Ascending aorta (tissue), 2 donors: Measurements from ENCODE around the gene TEX101. TPM values are rescaled to one million over a fixed set of nuclear protein-coding genes. Genes with fewer than 3 reads are reported as not detected.

ENCODE experiments used
- DNase-seq, 2 donors: peaks; one replicate each; pipeline ENCODE4 v3.0.0-alpha.2; 2019; ENCODE audit warnings: low spot score in 2 of 2
- H3K27ac ChIP-seq, 2 donors: fragments of 200-600 bp; sonication (generic); one replicate each; pipeline ENCODE4 v1.5.1; 2016 to 2017; ENCODE audit warnings: mild to moderate bottlenecking in 1 of 2
- H3K27me3 ChIP-seq: fragments of 200-600 bp; sonication (generic); one replicate; pipeline ENCODE4 v1.5.1; 2017
- H3K36me3 ChIP-seq, 2 donors: fragments of 200-600 bp; sonication (generic); one replicate each; pipeline ENCODE4 v1.5.1; 2016
- H3K4me1 ChIP-seq, 2 donors: fragments of 200-600 bp; sonication (generic); one replicate each; pipeline ENCODE4 v1.5.1; 2016 to 2017; ENCODE audit warnings: mild to moderate bottlenecking in 1 of 2
- H3K4me3 ChIP-seq, 2 donors: fragments of 200-600 bp; sonication (generic); one replicate each; pipeline ENCODE4 v1.5.1; 2016 to 2017; ENCODE audit warnings: mild to moderate bottlenecking in 1 of 2
- H3K9me3 ChIP-seq, 2 donors: fragments of 200-600 bp; sonication (generic); one replicate each; pipeline ENCODE4 v1.5.1; 2016
- intact Hi-C: fragments of 100-400 bp; cut with DNase I; formaldehyde crosslinking; loops from one replicate; pipeline ENCODE4 v1.15.1; 2023
- total RNA-seq: library from RNA; depleted of rRNA; stranded (reverse); fragments of >200 nt; gene quantifications from one replicate; pipeline ENCODE4 v1.1.0, GENCODE V29; 2016
- TF ChIP-seq, protein P1 (sequence below), 3 experiments: fragments of 200-600 bp in 2 of 3; fragments of 450-650 bp in 1 of 3; sonication (generic) in 2 of 3; IDR thresholded peaks; one replicate each; pipeline ENCODE4 v1.5.1; 2016 to 2019; ENCODE audit warnings: antibody characterized with exemption in 3 of 3, mild to moderate bottlenecking in 1 of 3, moderate library complexity in 1 of 3

TEX101 gene
- total RNA-seq, 1 donor from 2014 or later: not detected

GRCh38 chr19:43395561-43395960, 19.1 kb upstream of the TEX101 start:
- intact Hi-C loops: no loop called here
- Histone ChIP-seq H3K27me3 (no peaks in the 10 kb centered on the region), H3K27ac (no peak overlapping the region), H3K4me3 (no peak overlapping the region), H3K36me3 (no peaks in the 10 kb centered on the region), H3K4me1 (no peaks in the 10 kb centered on the region), H3K9me3 (no peaks in the 10 kb centered on the region)
- TF ChIP-seq, protein P1, sequence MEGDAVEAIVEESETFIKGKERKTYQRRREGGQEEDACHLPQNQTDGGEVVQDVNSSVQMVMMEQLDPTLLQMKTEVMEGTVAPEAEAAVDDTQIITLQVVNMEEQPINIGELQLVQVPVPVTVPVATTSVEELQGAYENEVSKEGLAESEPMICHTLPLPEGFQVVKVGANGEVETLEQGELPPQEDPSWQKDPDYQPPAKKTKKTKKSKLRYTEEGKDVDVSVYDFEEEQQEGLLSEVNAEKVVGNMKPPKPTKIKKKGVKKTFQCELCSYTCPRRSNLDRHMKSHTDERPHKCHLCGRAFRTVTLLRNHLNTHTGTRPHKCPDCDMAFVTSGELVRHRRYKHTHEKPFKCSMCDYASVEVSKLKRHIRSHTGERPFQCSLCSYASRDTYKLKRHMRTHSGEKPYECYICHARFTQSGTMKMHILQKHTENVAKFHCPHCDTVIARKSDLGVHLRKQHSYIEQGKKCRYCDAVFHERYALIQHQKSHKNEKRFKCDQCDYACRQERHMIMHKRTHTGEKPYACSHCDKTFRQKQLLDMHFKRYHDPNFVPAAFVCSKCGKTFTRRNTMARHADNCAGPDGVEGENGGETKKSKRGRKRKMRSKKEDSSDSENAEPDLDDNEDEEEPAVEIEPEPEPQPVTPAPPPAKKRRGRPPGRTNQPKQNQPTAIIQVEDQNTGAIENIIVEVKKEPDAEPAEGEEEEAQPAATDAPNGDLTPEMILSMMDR (IDR thresholded peaks at IDR 0.05): no peak
- no peak for DNase-seq

GRCh38 chr19:43406297-43406696, 8.4 kb upstream of the TEX101 start:
- no peaks in the 10 kb centered on the region for H3K4me1 ChIP-seq
- TF ChIP-seq, protein P1 (IDR thresholded peaks at IDR 0.05): no peak
- intact Hi-C loops: no loop called here

GRCh38 chr19:43407416-43408005, 7.2 kb upstream of the TEX101 start:
- Histone ChIP-seq H3K9me3 (no peaks in the 10 kb centered on the region), H3K36me3 (no peaks in the 10 kb centered on the region), H3K4me1 (no peaks in the 10 kb centered on the region), H3K4me3 (no peak overlapping the region), H3K27me3 (no peaks in the 10 kb centered on the region), H3K27ac (no peak overlapping the region)
- TF ChIP-seq, protein P1 (IDR thresholded peaks at IDR 0.05): no peak
- no peak for DNase-seq
- intact Hi-C loops: no loop called here

More at GRCh38 chr19:43406297-43406696, 8.4 kb upstream of the TEX101 start:
- H3K4me3 ChIP-seq: no peak overlapping the region
- H3K9me3 ChIP-seq: no peaks in the 10 kb centered on the region
- no peak overlapping the region for H3K27ac ChIP-seq
- no peaks in the 10 kb centered on the region for H3K36me3 ChIP-seq
- no peaks in the 10 kb centered on the region for H3K27me3 ChIP-seq
- no peak for DNase-seq

GRCh38 chr19:43408043-43408442, 6.6 kb upstream of the TEX101 start:
- no peak overlapping the region for H3K27ac ChIP-seq
- no peaks in the 10 kb centered on the region for H3K27me3 ChIP-seq
- H3K9me3 ChIP-seq: no peaks in the 10 kb centered on the region
- TF ChIP-seq, protein P1 (IDR thresholded peaks at IDR 0.05): no peak
- H3K4me3 ChIP-seq: no peak overlapping the region
- intact Hi-C loops: no loop called here
- no peaks in the 10 kb centered on the region for H3K4me1 ChIP-seq
- no peaks in the 10 kb centered on the region for H3K36me3 ChIP-seq
- DNase-seq: no peak

- Histone ChIP-seq H3K36me3 (no peaks in the 10 kb centered on the region), H3K4me1 (no peaks in the 10 kb centered on the region), H3K9me3 (no peaks in the 10 kb centered on the region), H3K27ac (no peak overlapping the region), H3K27me3 (no peaks in the 10 kb centered on the region), H3K4me3 (no peak overlapping the region)
- intact Hi-C loops: no loop called here
- TF ChIP-seq, protein P1 (IDR thresholded peaks at IDR 0.05): no peak
- no peak for DNase-seq
Observed at GRCh38 chr19:43409415-43409814, 5.3 kb upstream of the TEX101 start.

GRCh38 chr19:43412441-43412840, 2.2 kb upstream of the TEX101 start:
- no peak for DNase-seq
- intact Hi-C loops: no loop called here
- Histone ChIP-seq H3K4me3 (no peak overlapping the region), H3K9me3 (no peaks in the 10 kb centered on the region), H3K4me1 (no peaks in the 10 kb centered on the region), H3K27ac (no peak overlapping the region), H3K36me3 (no peaks in the 10 kb centered on the region), H3K27me3 (no peaks in the 10 kb centered on the region)
- TF ChIP-seq, protein P1 (IDR thresholded peaks at IDR 0.05): no peak
